Chondrocyte (in vitro differentiated cells): ENCODE data around the gene ZNF850. TPM values are rescaled to one million over a fixed set of nuclear protein-coding genes. Genes with fewer than 3 reads are reported as not detected.
"Not testable (repeated sequence)": the region's sequence is repeated elsewhere in the genome, so short reads cannot be mapped to it uniquely, and the experiment has no call there.

ENCODE experiments used
- DNase-seq: peaks from one replicate; pipeline ENCODE4 v3.0.0; 2021; ENCODE audit warnings: mixed read lengths, low spot score
- H3K27ac Mint-ChIP-seq: one replicate; pipeline ENCODE4 v1.8.0; 2021; ENCODE audit warnings: mild to moderate bottlenecking, moderate library complexity, mixed read lengths; ENCODE audit not compliant: unreplicated experiment
- H3K27me3 Mint-ChIP-seq: 2 replicates; pipeline ENCODE4 v1.8.0; 2021; ENCODE audit warnings: low read depth, mixed read lengths
- H3K36me3 Mint-ChIP-seq: 2 replicates; pipeline ENCODE4 v1.8.0; 2021; ENCODE audit warnings: low read depth, mixed read lengths
- H3K4me1 Mint-ChIP-seq: 2 replicates; pipeline ENCODE4 v1.8.0; 2021; ENCODE audit warnings: low read depth, mild to moderate bottlenecking, mixed read lengths
- H3K4me3 Mint-ChIP-seq: one replicate; pipeline ENCODE4 v1.8.0; 2021; ENCODE audit warnings: mild to moderate bottlenecking, moderate library complexity, mixed read lengths; ENCODE audit not compliant: unreplicated experiment
- H3K9me3 Mint-ChIP-seq: 2 replicates; pipeline ENCODE4 v1.8.0; 2021; ENCODE audit warnings: low read depth, mixed read lengths
- total RNA-seq: library from RNA; stranded (reverse); gene quantifications from 3 replicates; pipeline ENCODE4 v1.2.1, GENCODE V29; 2021
- TF ChIP-seq, protein P1 (sequence below): fragments of 200-600 bp; sonication (generic); IDR thresholded peaks from 2 replicates; pipeline ENCODE4 v1.5.0; 2021; ENCODE audit warnings: antibody characterized with exemption, mild to moderate bottlenecking, moderate library complexity

Gene ZNF850
- total RNA-seq, 1 donor from 2014 or later, result 4.0 TPM

- peaks cover 73% of the 10 kb centered on the region for H3K36me3 Mint-ChIP-seq
- H3K27ac Mint-ChIP-seq, result no peak overlapping the region
- TF ChIP-seq, protein P1, sequence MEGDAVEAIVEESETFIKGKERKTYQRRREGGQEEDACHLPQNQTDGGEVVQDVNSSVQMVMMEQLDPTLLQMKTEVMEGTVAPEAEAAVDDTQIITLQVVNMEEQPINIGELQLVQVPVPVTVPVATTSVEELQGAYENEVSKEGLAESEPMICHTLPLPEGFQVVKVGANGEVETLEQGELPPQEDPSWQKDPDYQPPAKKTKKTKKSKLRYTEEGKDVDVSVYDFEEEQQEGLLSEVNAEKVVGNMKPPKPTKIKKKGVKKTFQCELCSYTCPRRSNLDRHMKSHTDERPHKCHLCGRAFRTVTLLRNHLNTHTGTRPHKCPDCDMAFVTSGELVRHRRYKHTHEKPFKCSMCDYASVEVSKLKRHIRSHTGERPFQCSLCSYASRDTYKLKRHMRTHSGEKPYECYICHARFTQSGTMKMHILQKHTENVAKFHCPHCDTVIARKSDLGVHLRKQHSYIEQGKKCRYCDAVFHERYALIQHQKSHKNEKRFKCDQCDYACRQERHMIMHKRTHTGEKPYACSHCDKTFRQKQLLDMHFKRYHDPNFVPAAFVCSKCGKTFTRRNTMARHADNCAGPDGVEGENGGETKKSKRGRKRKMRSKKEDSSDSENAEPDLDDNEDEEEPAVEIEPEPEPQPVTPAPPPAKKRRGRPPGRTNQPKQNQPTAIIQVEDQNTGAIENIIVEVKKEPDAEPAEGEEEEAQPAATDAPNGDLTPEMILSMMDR, result no peak
- H3K4me1 Mint-ChIP-seq, result no peaks in the 10 kb centered on the region
- H3K9me3 Mint-ChIP-seq, result peaks cover 76% of the 10 kb centered on the region
- no peak for DNase-seq
- no peaks in the 10 kb centered on the region for H3K27me3 Mint-ChIP-seq
- H3K4me3 Mint-ChIP-seq, result no peak overlapping the region
These were observed 26.7 kb downstream of the ZNF850 start for GRCh38 chr19:36745870-36746269.

DNA sequence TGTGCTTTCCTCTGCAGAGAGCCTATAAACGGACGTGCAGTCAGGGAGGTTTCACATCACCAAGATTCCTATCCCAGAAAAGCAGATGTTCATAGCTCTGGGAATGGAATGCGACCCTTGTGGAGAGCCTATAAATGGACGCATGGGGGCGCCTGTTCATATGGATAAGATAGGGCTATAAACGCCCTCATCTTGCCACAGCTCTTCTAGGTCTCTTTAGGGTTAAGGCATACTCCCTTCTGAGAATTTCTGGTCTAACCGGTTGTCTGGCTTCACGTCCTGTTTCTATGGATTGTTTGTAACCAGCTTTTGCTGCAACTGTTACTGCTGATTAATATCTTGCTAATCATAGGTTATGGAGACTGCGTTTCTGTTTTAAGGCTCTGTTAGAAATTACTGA is 36.4 kb downstream of the ZNF850 start:
- DNase-seq, H3K27me3 Mint-ChIP-seq, H3K4me1 Mint-ChIP-seq, H3K4me3 Mint-ChIP-seq, H3K27ac Mint-ChIP-seq: not testable (repeated sequence)
- Mint-ChIP-seq H3K9me3 (peaks cover 80% of the 10 kb centered on the region), H3K36me3 (peaks cover 68% of the 10 kb centered on the region)

DNA sequence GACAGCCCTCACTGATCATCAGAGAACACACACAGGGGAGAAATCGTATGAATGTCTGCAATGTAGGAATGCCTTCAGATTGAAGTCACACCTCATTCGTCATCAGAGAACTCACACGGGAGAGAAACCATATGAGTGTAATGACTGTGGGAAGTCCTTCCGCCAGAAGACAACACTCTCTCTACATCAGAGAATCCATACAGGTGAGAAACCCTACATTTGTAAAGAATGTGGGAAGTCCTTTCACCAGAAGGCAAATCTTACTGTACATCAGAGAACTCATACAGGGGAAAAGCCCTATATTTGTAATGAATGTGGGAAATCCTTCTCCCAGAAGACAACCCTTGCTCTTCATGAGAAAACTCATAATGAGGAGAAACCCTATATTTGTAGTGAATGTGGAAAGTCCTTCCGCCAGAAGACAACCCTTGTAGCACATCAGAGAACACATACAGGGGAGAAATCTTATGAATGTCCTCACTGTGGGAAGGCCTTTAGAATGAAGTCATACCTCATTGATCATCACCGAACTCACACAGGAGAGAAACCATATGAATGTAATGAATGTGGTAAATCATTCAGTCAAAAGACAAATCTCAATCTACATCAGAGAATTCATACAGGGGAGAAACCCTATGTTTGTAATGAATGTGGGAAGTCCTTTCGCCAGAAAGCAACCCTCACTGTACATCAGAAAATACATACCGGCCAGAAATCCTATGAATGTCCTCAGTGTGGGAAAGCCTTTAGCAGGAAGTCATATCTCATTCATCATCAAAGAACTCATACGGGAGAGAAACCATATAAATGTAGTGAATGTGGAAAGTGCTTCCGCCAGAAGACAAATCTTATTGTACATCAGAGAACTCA is 52.7 kb downstream of the ZNF850 start:
- no peak overlapping the region for H3K4me3 Mint-ChIP-seq

DNA sequence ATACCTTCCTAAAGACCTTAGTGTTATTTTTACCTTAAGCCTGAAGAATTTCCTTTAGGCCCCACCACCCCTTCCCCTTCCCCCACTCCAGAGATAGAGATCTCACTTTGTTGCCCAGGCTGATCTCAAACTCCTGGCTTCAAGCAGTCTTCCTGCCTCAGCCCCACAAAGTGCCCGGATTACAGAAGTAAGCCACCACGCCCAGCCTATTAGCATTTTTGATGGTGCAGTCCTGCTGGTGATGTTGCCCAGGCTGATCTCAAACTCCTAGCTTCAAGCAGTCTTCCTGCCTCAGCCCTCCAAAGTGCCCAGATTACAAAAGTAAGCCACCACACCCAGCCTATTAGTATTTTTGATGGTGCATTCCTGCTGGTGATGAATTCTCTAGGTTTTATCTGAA is 63.2 kb downstream of the ZNF850 start:
- no peak for DNase-seq
- H3K9me3 Mint-ChIP-seq, result peaks cover 77% of the 10 kb centered on the region
- no peaks in the 10 kb centered on the region for H3K4me1 Mint-ChIP-seq
- H3K4me3 Mint-ChIP-seq, result no peak overlapping the region
- H3K27ac Mint-ChIP-seq, result no peak overlapping the region
- peaks cover 81% of the 10 kb centered on the region for H3K36me3 Mint-ChIP-seq
- TF ChIP-seq, protein P1, result no peak
- no peaks in the 10 kb centered on the region for H3K27me3 Mint-ChIP-seq

More for the DNA sequence above, 52.7 kb downstream of the ZNF850 start:
- H3K36me3 Mint-ChIP-seq, result peaks cover 67% of the 10 kb centered on the region
- TF ChIP-seq, protein P1, result no peak
- peaks cover 58% of the 10 kb centered on the region for H3K9me3 Mint-ChIP-seq
- H3K27me3 Mint-ChIP-seq, result no peaks in the 10 kb centered on the region
- H3K4me1 Mint-ChIP-seq, result no peaks in the 10 kb centered on the region
- H3K27ac Mint-ChIP-seq, result no peak overlapping the region
- no peak for DNase-seq

- Mint-ChIP-seq H3K27me3 (no peaks in the 10 kb centered on the region), H3K27ac (no peak overlapping the region), H3K4me3 (no peak overlapping the region), H3K36me3 (peaks cover 70% of the 10 kb centered on the region), H3K9me3 (peaks cover 67% of the 10 kb centered on the region), H3K4me1 (no peaks in the 10 kb centered on the region)
- TF ChIP-seq, protein P1, result no peak
- no peak for DNase-seq
These were observed 65.5 kb downstream of the ZNF850 start for GRCh38 chr19:36707134-36707533.

DNA sequence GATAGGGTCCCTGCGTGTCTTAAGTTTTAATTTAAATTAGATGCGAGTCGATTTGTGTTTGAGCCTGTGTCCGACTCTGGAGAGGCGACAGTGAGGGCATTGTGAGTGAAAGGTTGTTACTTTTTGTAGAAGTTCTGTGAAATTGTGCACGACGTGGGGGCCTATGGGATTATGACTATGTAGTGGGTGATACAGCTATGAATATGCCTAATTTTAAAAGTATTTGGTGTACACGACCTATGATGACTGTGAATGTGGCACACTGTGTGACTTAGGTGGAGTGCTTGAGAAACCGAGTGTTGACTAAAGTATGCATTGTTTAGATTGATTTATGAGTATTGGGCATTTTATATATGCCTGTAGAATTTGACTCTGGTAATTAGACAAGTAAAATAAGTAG is 84.5 kb downstream of the ZNF850 start:
- peaks cover 25% of the 10 kb centered on the region for H3K4me1 Mint-ChIP-seq
- peaks cover 14% of the 10 kb centered on the region for H3K9me3 Mint-ChIP-seq
- peak overlapping the region; percentile 98 for H3K4me3 Mint-ChIP-seq
- DNase-seq, result no peak
- H3K36me3 Mint-ChIP-seq, result peaks cover 31% of the 10 kb centered on the region
- TF ChIP-seq, protein P1, result no peak
- H3K27ac Mint-ChIP-seq, result peak overlapping the region; percentile 90
- no peaks in the 10 kb centered on the region for H3K27me3 Mint-ChIP-seq
